CD4-positive, alpha-beta T cell treated with Interleukin-1 beta for 1 hour (primary cell): ENCODE data around the gene PNLIPRP3.

Source experiments
- DNase-seq, 2 donors: peaks; one replicate each; pipeline ENCODE4 v3.0.0-alpha.2; 2020 to 2022

PNLIPRP3 gene

DNA sequence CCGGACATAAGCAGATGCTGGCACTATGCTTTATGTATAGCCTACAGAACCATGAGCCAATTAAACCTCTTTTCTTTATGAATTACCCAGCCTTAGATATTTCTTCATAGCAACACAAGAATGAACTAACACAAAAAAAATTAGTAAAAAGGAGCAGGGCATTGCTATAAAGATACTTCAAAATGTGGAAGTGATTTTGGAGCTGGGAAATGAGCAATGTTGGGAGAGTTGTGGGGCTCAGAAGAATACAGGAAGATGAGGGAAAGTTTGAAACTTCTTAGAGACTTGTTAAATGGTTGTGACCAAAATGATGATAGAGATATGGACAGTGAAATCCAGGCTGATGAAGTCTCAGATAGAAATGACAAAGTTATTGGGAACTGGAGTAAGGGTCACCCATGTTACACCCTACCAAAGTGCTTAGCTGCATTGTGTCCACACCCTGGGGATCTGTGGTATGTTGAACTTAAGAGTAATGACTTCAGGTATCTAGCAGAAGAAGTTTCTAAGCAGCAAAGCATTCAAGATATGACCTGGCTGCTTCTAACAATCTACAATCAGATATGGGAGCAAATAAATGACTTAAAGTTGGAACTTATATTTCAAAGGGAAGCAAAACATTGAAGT lies 24.2 kb downstream of the PNLIPRP3 start:
- no peak for DNase-seq

DNA sequence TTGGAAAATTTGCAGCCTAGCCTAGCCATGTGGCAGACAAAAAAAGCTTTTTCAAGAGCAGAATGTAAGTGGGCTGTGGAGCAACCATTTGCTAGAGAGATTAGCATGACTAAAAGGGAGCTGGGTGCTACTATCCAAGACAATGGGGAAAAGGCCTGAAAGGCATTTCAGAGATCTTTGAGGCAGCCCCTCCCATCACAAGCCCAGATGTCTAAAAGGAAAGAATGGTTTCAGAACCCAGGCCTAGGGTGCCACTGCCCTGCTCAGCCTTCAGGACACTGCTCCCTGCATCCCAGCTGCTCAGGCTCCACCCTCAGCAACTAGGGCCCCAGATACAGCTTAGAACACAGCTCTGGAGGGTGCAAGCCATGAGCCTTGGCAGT lies 24.7 kb downstream of the PNLIPRP3 start:
- no peak for DNase-seq

DNA sequence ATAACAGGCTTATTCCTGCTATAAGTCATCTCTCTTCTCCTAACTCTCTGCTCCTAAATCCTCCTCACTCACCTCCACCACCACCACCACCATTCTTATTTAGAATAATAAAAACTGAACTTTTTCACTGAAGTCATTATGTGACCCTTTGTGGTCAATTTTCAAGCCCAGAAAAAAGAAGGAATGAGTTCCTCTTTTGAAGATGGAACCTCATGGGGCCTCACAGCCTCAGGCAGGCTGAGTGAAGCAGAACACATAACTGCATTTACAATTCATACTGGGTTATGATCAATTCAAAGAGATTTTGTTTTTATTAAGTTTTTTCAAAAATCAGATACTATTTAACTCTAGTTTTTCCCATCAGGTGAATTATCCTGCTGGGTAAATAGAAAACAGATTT lies 29.8 kb downstream of the PNLIPRP3 start:
- DNase-seq: no peak

DNA sequence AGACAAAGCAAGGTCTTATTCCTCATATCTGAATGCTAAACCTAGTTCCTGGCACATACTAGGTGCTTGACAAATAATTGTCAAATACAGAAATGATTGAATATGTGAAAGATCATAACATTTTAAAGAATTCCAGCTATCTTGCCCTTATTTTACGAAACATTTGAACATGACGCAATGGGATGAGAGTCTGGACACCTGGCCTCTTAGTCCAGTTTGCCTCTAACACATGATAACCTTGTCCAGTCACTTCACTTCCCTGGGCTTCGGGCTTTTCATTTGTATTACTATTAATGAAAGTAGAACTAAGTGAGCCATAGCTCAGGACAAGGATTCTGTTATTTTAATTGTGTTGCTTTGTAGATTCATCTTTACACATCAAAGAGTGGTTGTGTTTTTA lies 32.6 kb downstream of the PNLIPRP3 start:
- DNase-seq: no peak

DNA sequence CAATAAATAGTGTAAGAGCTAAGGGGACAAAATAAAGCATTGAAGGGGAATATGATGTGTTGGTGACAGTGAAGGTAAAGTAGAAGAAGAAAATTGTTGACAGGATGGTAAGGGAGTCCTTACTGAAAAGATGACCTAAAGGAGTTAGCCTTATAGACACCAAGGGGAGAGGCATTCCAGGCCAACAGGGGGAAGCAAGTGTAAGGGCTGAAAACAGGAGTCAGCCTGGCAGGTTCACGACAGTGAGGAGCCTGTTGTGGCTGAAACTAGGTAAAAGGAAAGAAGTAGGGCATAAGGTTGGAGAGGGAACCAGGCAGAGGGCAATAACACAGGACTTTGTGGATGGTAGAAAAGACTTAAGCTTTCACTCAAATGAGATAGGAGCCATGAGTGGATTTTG lies 34.0 kb downstream of the PNLIPRP3 start:
- DNase-seq: no peak

DNA sequence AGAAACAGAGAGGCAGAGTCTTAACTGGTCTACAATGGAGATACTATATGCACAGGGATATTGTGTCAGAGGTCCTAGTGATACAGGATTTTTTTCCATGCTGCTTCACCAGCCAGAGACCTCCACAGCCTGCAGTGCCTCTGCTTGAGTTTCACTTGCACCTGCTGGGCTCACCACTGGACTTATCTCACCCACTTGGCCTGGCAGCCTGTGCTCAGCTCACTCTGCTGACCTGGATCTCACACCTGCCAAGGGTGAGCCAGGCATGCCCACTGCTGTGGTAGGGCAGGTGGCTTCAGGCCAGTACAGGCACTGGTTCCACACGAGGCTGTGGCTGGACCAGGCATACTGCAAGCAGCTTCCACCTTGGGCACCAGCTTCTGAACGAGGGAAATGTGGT lies 36.6 kb downstream of the PNLIPRP3 start:
- DNase-seq: no peak

DNA sequence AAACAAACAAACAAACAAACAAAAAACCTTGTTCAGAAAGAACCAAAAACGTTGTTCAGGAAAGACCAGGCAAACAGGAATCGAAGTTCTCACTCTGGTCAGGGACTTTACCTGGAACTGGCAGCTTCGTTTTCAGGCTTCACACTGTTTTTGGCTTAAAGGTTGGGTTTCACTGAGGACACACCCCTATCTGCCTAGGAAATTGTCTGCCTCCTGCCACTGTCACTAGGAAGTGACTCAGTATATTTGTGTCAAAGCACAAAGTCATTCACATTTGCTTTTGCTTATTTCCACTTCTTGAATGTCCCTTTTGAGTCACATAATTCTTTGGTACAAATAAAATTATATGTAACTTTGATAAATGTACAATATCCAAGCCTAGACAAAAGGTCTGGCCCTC lies 37.9 kb downstream of the PNLIPRP3 start:
- DNase-seq: peak in 1 of 2 donors; percentile 28

DNA sequence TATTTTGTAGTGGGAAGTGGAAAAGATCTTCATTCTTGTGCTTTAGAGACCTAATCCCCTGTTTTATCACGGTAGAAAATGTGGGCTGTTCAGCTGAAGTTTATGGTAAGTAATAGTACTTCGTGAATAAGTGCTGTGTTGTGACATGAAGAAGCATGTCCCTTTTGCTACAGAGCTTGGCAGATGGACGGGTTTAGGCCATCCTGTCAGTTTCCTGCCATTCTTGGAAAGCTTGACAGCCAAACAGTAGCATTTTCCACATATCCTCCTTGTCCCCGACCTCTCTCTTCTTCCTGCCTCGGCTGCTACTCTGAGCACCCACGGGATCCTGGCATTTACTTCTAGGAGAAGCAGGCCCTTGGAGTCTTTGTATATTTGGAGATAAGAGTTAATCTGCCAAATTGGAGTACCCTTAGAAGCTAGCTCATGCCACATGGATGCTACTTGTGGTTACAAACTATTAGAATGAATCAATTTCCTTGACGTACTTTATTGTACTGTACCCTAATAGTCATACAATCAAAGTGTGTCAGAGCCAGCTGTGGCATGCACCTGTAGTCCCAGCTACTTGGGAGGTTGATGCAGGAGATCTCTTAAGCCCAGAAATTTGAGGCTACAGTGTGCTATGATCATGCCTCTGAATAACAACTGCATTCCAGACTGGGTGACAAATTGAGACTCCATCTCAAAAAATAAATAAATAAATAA lies 39.2 kb downstream of the PNLIPRP3 start:
- DNase-seq: no peak

DNA sequence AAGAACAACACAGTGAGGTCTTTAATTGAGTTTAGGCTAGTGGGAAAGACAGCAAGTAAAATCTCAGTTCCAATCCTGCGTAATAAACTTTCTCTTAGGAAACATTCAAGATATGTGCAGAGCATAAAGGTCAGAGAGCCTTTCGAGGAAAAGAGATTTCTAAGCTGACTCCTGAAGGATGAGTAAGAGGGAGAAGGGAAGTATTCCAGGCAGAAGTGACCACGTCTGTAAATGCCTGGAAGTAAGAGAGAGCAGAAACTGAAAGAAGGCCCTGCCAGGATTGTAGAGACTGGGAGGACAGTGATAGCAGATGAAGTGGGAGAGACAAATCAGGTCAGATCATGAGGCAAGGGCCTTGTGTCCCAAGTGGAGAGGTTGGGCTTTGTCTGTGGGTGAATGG lies 41.8 kb downstream of the PNLIPRP3 start:
- no peak for DNase-seq

DNA sequence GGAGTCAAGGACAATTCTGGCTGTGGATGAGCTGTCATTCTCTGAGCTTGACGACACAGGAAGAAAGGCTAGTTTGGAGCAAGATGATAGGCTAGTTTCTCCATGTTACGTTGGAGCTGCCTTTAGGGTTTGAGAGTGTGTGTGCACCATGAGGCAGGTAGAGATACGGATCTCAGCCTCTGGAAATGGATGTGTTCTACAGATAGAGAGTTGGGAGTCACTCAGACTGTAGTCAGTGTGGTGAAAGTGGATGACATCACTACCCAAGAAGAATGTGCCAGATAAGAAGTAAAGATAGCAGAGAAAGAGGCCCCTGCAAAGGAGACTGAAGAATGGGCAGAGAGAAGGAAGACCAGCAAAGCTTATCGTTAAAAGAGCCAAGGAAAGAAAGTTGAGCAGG lies 42.4 kb downstream of the PNLIPRP3 start:
- no peak for DNase-seq

DNA sequence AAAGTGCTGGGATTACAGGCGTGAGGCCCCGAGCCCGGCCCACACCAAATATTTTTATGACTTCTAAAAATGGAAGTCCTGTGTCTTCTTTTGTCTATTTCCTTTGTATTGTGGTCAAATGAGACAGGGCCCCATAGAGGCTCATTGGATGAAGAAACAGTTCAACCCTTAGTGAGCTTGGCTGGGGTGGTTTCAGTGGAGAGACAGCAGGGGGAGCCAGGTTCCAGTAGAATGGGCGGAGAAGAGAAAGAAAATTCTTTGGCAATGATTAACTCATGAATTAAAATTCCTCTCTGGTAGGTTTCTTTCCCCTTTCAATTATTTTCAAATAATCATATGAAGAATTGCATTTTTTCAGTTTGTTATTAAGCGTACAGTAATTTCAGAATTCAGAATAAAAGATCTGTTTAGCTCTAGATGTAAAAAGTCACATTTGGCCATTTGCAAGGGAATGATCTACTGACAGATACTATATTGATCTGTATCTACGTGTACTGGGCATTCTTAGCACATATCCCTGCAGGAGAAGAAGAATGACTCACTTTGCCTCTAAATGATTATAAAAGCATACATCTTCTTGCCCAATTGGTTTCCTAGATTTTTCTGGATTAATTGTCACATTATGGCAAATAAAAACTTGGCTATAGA lies 43.2 kb downstream of the PNLIPRP3 start:
- no peak for DNase-seq

DNA sequence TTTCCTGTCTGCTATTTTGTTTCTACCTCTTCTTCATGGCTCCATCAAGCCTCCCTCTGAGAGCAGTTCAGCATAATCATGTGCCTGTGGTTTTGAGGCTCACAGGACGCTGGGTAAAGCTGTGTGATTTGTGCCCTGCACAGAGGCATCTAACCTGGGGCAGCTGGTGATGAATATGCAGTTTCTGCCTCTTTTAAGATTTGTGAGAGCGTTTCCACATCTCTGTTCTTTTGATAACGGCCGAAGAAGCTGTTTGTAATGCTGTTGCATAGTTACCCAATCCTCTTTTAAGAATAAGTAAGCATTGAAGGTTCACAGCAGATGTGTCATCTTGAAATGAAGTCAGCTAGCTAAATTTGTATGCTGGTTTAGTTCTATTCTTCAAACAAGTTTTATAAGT lies 45.2 kb downstream of the PNLIPRP3 start:
- no peak for DNase-seq

DNA sequence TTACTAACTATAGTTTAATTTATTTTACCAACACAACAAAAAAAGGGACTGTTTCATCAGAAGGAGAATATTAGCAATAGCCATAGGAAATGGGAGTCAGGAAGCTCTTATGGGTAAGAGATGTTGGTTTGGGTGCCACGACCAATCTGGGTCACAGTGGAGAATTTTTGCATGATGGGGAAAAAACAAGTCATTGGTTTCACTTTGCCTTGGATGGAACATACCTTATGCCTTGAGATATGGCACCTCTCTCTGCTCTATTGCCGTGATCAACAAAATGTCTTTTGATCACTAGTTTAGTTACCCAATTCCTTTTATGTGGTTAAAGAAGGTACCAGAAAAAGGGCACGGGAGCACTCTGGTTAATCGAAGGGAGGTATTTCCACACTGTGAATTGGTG lies 48.2 kb downstream of the PNLIPRP3 start:
- DNase-seq: no peak

DNA sequence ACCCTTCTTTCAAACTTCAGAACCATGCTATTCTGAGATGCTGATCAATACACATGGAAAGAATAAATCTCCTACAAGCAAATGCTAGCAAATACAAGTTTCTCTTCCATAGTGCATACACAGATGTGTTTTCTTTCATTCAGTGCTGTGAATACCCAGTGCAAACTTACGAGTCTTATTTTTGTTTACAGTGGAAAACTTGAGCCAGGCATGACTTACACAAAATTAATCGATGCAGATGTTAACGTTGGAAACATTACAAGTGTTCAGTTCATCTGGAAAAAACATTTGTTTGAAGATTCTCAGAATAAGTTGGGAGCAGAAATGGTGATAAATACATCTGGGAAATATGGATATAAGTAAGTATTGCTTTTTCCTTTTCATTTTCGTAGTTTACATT lies 48.8 kb downstream of the PNLIPRP3 start:
- no peak for DNase-seq

DNA sequence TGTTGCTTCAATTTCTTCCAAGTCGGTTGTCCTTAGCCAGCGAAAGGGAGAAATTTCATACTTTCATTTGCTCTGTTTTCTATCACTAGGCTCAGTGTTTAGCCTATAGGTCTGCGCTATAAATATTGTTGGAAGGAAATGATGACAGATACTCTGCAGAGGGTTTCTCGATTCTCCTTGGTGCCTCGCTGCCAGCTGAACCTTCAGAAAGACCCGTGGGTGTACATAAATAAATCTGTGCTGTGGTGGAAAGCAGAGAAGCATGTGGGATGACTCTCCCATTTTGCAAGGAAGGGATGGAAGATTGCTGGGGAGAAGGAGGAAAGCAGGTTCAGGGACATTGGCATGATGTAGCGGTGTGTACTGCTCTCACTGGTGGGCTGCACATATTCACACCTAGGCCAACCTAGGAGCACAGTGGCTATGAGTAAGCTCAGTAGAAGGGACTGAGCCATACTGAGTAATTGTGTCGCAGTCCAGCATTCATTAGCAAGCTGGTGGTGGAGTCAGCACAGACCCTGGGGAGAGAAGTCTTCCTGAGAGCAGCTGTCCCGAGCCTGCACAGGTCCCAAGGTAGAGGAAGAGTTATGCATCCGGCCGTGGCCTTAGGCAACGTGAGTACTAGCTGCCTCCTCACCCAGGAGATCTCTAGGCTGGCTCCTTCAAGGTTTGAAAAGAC lies 50.5 kb downstream of the PNLIPRP3 start:
- DNase-seq: no peak

DNA sequence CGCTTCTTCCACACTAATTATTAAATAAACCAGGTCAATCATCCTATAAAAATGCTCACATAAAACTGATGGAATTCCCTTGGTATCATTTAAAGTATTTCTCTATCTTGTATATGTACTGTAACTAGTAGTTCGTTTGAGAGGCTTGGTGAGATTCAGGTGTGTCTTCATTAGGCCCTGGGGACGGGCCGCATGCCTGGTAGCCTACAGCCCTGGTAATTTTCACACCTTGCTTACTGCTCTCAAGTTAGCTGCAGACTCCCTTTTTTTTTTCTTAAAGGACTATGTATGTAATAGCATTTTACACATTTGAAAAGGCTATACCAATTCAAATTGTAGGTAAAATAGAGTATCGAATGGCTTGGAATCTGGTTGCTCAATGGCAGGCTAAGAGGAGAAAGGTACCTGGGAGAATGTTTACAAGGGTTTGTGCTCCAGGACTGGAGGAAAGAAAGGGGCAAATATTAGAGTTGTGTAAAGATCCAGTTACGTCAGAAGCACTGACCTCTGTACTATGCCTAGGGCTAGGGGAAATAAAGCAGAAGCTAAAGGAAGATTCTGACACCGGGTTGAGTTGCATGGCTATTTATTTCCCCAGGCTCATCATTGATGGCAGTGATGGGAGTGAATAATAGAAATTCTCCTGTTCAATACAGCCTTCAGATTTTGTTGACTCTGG lies 59.3 kb downstream of the PNLIPRP3 start:
- no peak for DNase-seq

DNA sequence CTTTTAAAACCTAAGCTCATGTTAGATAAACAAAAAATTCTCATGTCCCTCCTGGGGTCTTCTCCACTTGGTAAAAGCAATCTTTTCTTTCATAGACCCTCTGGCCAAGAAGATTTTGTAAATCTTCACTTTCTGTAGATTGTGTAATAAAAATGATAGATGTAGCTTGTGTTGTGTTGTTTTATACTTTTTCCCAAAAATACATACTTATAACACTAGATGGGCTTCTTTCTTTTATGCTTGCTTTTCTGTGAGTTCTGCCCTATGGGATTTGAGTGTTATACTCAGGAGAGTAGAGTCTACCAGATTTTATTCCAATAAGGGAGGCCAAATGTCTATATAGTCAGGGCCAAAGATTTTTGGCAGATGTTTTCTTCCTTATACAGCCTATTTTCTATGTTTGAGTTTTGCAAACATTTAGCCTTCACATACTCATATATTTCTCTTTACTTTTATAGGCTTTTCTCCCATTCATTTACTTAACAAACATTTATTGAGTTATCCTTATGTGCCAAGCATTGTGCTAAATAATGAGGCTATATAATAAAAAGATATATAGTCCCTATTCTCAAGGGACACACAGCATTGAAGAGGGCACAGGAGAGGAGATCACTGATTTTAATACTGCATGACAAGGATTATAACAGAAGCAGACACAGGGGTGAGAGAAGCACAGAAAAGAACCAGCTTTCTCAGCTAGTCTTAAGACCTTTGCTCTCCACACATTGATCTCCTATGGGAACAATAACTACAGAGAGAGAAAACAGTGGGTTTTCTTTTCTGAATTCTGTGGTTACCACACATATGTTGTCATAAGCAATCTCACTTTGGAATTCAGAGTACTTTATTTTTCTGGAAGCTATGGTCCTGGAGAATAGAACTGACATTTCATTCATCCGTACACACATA lies 60.1 kb downstream of the PNLIPRP3 start:
- DNase-seq: no peak

DNA sequence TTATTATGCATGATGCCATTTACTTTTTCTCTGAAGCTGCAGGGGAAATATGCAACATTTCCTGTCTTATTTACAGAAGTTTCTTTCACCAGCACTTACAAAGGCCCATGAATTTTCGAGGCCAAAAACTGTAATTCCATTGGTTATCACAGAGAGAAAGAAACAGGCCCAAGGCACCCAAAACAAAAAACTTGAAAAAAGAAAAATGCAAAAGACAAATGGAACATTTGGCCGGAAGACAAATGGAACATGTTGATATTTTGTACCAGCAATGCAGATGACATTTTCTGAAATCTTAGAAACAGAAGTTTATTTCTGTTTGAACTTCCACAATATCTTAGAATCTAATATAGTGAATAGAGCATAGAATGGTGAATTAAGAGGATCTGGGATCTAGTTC lies 61.8 kb downstream of the PNLIPRP3 start:
- DNase-seq: no peak

DNA sequence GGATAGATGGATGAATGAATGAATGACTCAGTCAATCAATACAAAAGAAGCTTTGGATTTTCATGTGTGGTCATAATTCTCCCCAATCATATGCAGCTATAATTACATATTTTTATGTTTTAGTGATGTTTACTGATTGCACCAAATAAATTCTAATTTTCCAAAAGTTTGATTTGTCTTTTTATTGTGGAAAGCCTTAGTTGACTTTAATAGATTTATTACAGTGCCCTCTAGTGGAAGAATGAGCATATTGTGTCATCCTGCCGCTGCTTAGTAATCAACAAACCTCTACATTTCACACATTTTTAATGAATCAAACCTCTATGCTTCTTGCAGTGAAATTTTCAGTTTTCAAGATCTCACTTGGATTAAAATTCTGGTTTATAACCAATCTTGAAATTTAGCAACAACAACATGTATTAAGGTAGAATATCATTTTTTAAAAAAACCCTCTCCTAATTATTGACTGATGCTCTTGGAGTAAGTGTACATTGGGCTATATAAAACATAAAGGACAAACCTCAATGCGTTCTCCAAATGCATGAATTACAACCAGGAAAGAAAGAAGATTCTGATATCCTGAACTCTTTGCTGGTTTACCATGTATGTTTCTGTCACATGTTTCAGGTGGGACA lies 62.5 kb downstream of the PNLIPRP3 start:
- peak in 1 of 2 donors; percentile 1 for DNase-seq

DNA sequence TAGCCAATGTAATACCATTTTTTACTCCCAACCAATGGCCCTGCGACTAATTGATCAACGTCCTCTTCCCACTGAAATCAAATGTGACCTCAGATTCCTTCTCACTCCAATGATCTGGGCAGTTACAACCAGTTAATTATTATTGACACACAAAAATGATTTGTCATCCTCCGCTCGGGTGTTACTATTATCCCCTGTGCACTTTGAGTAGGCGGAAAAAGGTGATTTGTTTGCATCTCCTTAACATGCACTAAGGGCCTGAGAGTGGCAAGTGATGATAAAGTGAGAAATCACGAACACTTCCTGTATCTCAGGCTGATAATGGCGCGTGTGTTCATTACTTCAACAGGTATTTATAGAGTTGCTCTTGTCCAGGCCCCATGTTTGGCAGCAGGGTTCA lies 77.1 kb downstream of the PNLIPRP3 start:
- DNase-seq: no peak

DNA sequence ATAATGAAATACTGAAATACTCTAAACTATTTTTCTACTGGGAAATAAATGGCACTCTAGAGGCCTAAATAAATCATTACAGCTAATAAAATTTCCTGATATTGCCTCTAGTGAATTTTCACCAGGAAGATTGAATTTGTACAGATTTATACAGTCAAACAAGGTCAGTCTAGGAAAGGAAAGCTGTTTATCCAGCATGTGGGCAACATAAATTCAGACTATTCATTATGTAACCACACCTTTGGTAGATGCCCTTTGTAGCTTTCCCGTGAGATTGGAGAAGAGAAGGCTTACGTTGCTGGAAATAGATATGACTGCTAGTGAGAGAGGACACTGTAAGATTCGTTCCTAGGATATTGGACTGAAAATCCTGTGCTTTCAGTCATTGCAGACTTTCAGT lies 82.9 kb downstream of the PNLIPRP3 start:
- no peak for DNase-seq

DNA sequence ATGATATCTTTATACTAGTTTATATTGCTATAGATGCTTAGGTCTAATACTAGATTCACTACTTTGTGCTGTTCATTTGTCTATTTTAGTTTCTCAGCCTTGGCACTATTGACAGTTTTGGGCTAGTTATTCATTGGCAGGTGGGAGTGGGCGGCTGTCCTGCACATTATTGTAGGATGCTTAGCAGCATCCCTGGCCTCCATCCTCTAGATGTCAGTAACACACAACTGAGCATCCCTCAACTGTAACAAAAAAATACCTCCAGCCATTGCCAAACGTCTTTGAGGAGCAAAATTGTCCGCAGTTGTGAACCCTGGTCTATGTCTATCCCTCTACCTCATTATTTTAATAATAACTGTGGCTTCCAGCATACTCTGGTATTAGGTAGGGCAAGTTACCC lies 83.7 kb downstream of the PNLIPRP3 start:
- no peak for DNase-seq
